Measurements from ENCODE around the gene NPPC. TPM values are rescaled to one million over a fixed set of nuclear protein-coding genes. Genes with fewer than 3 reads are reported as not detected.

The NPPC gene
- total RNA-seq, 1 donor from 2014 or later = 0.66 TPM

- Histone ChIP-seq H3K36me3 (ENCODE audit: insufficient read depth, low read length) (no peaks in the 10 kb centered on the region), H3K27ac (ENCODE audit: low read depth, low read length) (no peak overlapping the region), H2AFZ (ENCODE audit: low read depth, low read length) (no peak overlapping the region), H3K4me2 (ENCODE audit: low read length) (no peak overlapping the region), H3K9me3 (ENCODE audit: insufficient read depth, low read depth, low read length) (no peaks in the 10 kb centered on the region), H3K79me2 (ENCODE audit: insufficient read depth, low read length) (no peaks in the 10 kb centered on the region), H3K27me3 (ENCODE audit: insufficient read depth, low read length) (peaks cover 24% of the 10 kb centered on the region), H3K4me3 (ENCODE audit: insufficient read depth, low read depth, low read length) (no peak overlapping the region), H3K9ac (ENCODE audit: low read length) (no peak overlapping the region), H3K4me1 (ENCODE audit: insufficient read depth, low read length) (no peaks in the 10 kb centered on the region), H4K20me1 (ENCODE audit: insufficient read depth, low read length) (no peaks in the 10 kb centered on the region)
- DNase-seq (ENCODE audit: low read depth) (no peak), FAIRE-seq (no peak)
- Mint-ChIP-seq H3K4me3 (ENCODE audit: unreplicated experiment) (no peak overlapping the region), H3K36me3 (ENCODE audit: low read depth, unreplicated experiment) (peaks cover 9% of the 10 kb centered on the region), H3K27ac (ENCODE audit: unreplicated experiment) (no peak overlapping the region), H3K9me3 (ENCODE audit: unreplicated experiment) (peaks cover 2% of the 10 kb centered on the region), H3K27me3 (ENCODE audit: low read depth, unreplicated experiment) (peaks cover 39% of the 10 kb centered on the region), H3K4me1 (ENCODE audit: low read depth, unreplicated experiment) (peaks cover 20% of the 10 kb centered on the region)
- TF ChIP-seq CTCF (IDR thresholded peaks at IDR 0.05; ENCODE audit: insufficient read depth, low read depth, low read length) (no peak), EZH2 (IDR thresholded peaks at IDR 0.05; ENCODE audit: insufficient read depth, low read length) (no peak)
Observed at GRCh38 chr2:231934441-231935206, 8.4 kb upstream of the NPPC start.

GRCh38 chr2:231933916-231934401, 7.8 kb upstream of the NPPC start:
- TF ChIP-seq CTCF (IDR thresholded peaks at IDR 0.05; ENCODE audit: insufficient read depth, low read depth, low read length) (no peak), EZH2 (IDR thresholded peaks at IDR 0.05; ENCODE audit: insufficient read depth, low read length) (no peak)
- H3K4me3 ChIP-seq (ENCODE audit: insufficient read depth, low read depth, low read length) = no peak overlapping the region
- no peak overlapping the region for H3K4me2 ChIP-seq (ENCODE audit: low read length)
- H3K9ac ChIP-seq (ENCODE audit: low read length) = no peak overlapping the region
- no peaks in the 10 kb centered on the region for H3K79me2 ChIP-seq (ENCODE audit: insufficient read depth, low read length)
- H3K36me3 Mint-ChIP-seq (ENCODE audit: low read depth, unreplicated experiment) = peaks cover 9% of the 10 kb centered on the region
- H3K4me1 Mint-ChIP-seq (ENCODE audit: low read depth, unreplicated experiment) = peaks cover 20% of the 10 kb centered on the region
- no peak overlapping the region for H2AFZ ChIP-seq (ENCODE audit: low read depth, low read length)
- H3K27ac ChIP-seq (ENCODE audit: low read depth, low read length) = no peak overlapping the region
- peaks cover 28% of the 10 kb centered on the region for H3K27me3 ChIP-seq (ENCODE audit: insufficient read depth, low read length)
- peaks cover 2% of the 10 kb centered on the region for H3K9me3 Mint-ChIP-seq (ENCODE audit: unreplicated experiment)
- H3K4me1 ChIP-seq (ENCODE audit: insufficient read depth, low read length) = no peaks in the 10 kb centered on the region
- H3K4me3 Mint-ChIP-seq (ENCODE audit: unreplicated experiment) = no peak overlapping the region
- H4K20me1 ChIP-seq (ENCODE audit: insufficient read depth, low read length) = no peaks in the 10 kb centered on the region
- no peak overlapping the region for H3K27ac Mint-ChIP-seq (ENCODE audit: unreplicated experiment)
- no peaks in the 10 kb centered on the region for H3K9me3 ChIP-seq (ENCODE audit: insufficient read depth, low read depth, low read length)
- H3K36me3 ChIP-seq (ENCODE audit: insufficient read depth, low read length) = no peaks in the 10 kb centered on the region
- peaks cover 43% of the 10 kb centered on the region for H3K27me3 Mint-ChIP-seq (ENCODE audit: low read depth, unreplicated experiment)
- no peak for DNase-seq (ENCODE audit: low read depth)
- FAIRE-seq = no peak

Data from astrocyte (in vitro differentiated cells and primary cell).